Occipital lobe (tissue), 2 donors: ENCODE results near the gene ARID1B. TPM values are rescaled to one million over a fixed set of nuclear protein-coding genes. Genes with fewer than 3 reads are reported as not detected.

ENCODE experiments used
- DNase-seq: peaks from one replicate; lab custom pipeline; 2025; lab: John Stamatoyannopoulos, UW
- total RNA-seq: library from RNA; depleted of rRNA; stranded (reverse); fragments of >200 nt; gene quantifications from one replicate; pipeline ENCODE4 v1.2.3, GENCODE V29; 2014

Gene ARID1B
- total RNA-seq, 1 donor from 2014 or later: 95.8 TPM

GRCh38 chr6:157148391-157149323 is 371.5 kb downstream of the ARID1B start:
- peak; percentile 63 for DNase-seq

GRCh38 chr6:157150076-157150475 is 372.9 kb downstream of the ARID1B start:
- no peak for DNase-seq

GRCh38 chr6:157151029-157151428 is 373.9 kb downstream of the ARID1B start:
- no peak for DNase-seq

GRCh38 chr6:157151989-157152388 is 374.8 kb downstream of the ARID1B start:
- DNase-seq: no peak

GRCh38 chr6:157152556-157152955 is 375.4 kb downstream of the ARID1B start:
- no peak for DNase-seq

- no peak for DNase-seq
Measured at GRCh38 chr6:157155804-157156203, 378.6 kb downstream of the ARID1B start.

GRCh38 chr6:157157258-157157657 is 380.1 kb downstream of the ARID1B start:
- no peak for DNase-seq

- DNase-seq: no peak
Measured at GRCh38 chr6:157158456-157158855, 381.3 kb downstream of the ARID1B start.

GRCh38 chr6:157158897-157159296 is 381.7 kb downstream of the ARID1B start:
- no peak for DNase-seq

- no peak for DNase-seq
Measured at GRCh38 chr6:157159348-157159747, 382.2 kb downstream of the ARID1B start.

GRCh38 chr6:157161912-157162311 is 384.7 kb downstream of the ARID1B start:
- no peak for DNase-seq

GRCh38 chr6:157162766-157163433 is 385.7 kb downstream of the ARID1B start:
- no peak for DNase-seq

GRCh38 chr6:157163434-157164159 is 386.4 kb downstream of the ARID1B start:
- DNase-seq: no peak

GRCh38 chr6:157164972-157165371 is 387.8 kb downstream of the ARID1B start:
- no peak for DNase-seq

GRCh38 chr6:157166784-157167183 is 389.6 kb downstream of the ARID1B start:
- no peak for DNase-seq

- no peak for DNase-seq
Measured at GRCh38 chr6:157167837-157168236, 390.7 kb downstream of the ARID1B start.

GRCh38 chr6:157168471-157168870 is 391.3 kb downstream of the ARID1B start:
- no peak for DNase-seq

- DNase-seq: no peak
Measured at GRCh38 chr6:157169226-157169625, 392.0 kb downstream of the ARID1B start.

GRCh38 chr6:157169656-157170055 is 392.5 kb downstream of the ARID1B start:
- peak; percentile 42 for DNase-seq

- no peak for DNase-seq
Measured at GRCh38 chr6:157170535-157170934, 393.4 kb downstream of the ARID1B start.

GRCh38 chr6:157171801-157172200 is 394.6 kb downstream of the ARID1B start:
- DNase-seq: no peak

GRCh38 chr6:157172231-157172701 is 395.1 kb downstream of the ARID1B start:
- DNase-seq: peak; percentile 27
